Natural killer cell treated with Interleukin-12 subunit alpha and Interleukin-12 subunit beta and Interleukin-15 and Interleukin-18, amount 100 ng/mL, for 72 hours (primary cell): ENCODE measurements around the gene CD300E. TPM values are rescaled to one million over a fixed set of nuclear protein-coding genes. Genes with fewer than 3 reads are reported as not detected.
A peak's percentile ranks its signal among the peaks of the same experiment; 100 is the strongest.
"Not testable (repeated sequence)": the region's sequence is repeated elsewhere in the genome, so short reads cannot be mapped to it uniquely, and the experiment has no call there.

Experiments
- ATAC-seq, 2 donors: fragments of 150-1000 bp; cut with Tn5 transposase in 1 of 2; sonication (Bioruptor Pico), chemical (Tn5 transposase) in 1 of 2; 2 replicates each; pipeline ENCODE4 v1.10.0; 2021
- DNase-seq: peaks from one replicate; pipeline ENCODE4 v3.0.0; 2022; ENCODE audit warnings: low spot score
- H3K27ac Mint-ChIP-seq, 2 donors: 1 replicate in 1 of 2; 2 replicates in 1 of 2; pipeline ENCODE4 v1.8.0; 2022; ENCODE audit warnings: mixed read lengths in 2 of 2, mild to moderate bottlenecking in 1 of 2, moderate library complexity in 1 of 2
- H3K27me3 Mint-ChIP-seq, 2 donors: 1 replicate in 1 of 2; 2 replicates in 1 of 2; pipeline ENCODE4 v1.8.0; 2022; ENCODE audit warnings: mixed read lengths in 2 of 2
- H3K36me3 Mint-ChIP-seq: one replicate; pipeline ENCODE4 v1.8.0; 2022; ENCODE audit warnings: mixed read lengths
- H3K4me1 Mint-ChIP-seq, 2 donors: 1 replicate in 1 of 2; 2 replicates in 1 of 2; pipeline ENCODE4 v1.8.0; 2022; ENCODE audit warnings: low read depth in 2 of 2, mixed read lengths in 2 of 2, mild to moderate bottlenecking in 1 of 2
- H3K4me3 Mint-ChIP-seq: one replicate; pipeline ENCODE4 v1.8.0; 2022; ENCODE audit warnings: mixed read lengths
- H3K9me3 Mint-ChIP-seq: 2 replicates; pipeline ENCODE4 v1.8.0; 2022; ENCODE audit warnings: mixed read lengths
- total RNA-seq, 2 donors: library from RNA; stranded (reverse); gene quantifications; one replicate each; pipeline ENCODE4 v1.2.3, GENCODE V29; 2022

The CD300E gene
- total RNA-seq, 2 donors from 2014 or later: not detected

DNA sequence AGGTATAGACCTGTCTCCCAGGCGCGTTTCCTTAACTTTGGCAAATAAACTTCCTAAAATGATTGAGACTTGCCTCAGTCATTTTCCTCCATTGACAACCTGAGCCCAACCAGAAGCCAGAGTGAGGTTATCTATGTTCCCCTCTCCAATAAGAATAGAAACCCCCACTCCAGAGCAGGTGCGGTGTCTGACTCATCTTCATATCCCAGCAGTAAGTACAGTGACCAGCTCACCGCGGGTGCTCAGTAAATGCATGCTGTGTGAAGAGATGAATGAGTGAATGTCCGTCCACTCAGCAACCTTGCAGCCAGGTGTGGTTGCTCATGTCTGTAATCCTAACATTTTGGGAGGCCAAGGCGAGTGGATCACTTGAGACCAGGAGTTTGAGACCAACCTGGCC lies 19.5 kb upstream of the CD300E start:
- peaks cover 37 to 41% of the 10 kb centered on the region in 2 donors for H3K27me3 Mint-ChIP-seq
- DNase-seq: no peak
- H3K9me3 Mint-ChIP-seq: no peaks in the 10 kb centered on the region
- H3K4me3 Mint-ChIP-seq: no peak overlapping the region
- no peak for ATAC-seq
- H3K36me3 Mint-ChIP-seq: no peaks in the 10 kb centered on the region
- H3K27ac Mint-ChIP-seq: no peak overlapping the region
- peaks cover 19% of the 10 kb centered on the region in 2 donors for H3K4me1 Mint-ChIP-seq

DNA sequence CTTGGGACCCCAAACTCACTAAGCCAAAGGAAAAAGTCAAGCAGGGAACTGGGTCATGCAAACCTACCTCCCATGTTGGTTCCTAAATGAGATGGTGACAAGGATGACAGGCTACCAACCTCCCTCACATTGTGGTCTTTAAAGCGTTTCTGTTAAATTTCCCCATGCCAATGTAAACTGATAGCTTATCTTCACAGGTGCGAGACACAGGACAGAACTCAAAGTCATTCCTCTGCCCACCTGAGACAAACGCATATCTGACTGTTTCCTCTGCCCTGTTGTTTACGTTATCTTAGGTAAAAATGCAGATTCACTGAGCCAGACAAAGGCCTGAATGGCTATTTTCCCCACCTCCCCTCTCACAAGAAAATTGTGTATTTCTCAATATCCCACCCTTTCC lies 19.0 kb upstream of the CD300E start:
- Mint-ChIP-seq H3K9me3 (no peaks in the 10 kb centered on the region), H3K27me3 (peaks cover 37 to 41% of the 10 kb centered on the region in 2 donors), H3K4me3 (no peak overlapping the region), H3K4me1 (peaks cover 19% of the 10 kb centered on the region in 2 donors), H3K36me3 (no peaks in the 10 kb centered on the region), H3K27ac (no peak overlapping the region)
- DNase-seq: no peak
- ATAC-seq: no peak

DNA sequence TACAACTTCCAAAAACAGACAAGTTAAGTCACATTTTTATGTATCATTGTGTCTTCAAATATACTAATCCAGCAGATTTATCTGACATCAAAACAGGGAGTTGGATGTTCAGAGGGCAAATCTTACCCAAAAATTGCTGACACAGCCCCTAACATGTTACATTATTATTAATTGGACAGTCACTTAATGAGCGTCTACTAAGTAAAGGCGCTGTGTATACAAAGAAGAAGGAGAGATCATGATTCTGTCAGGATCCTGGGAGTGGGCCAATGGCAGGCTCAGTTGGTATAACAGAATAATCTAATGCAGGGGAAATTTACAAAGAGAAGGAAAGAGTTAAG lies 18.4 kb upstream of the CD300E start:
- ATAC-seq (no peak), DNase-seq (no peak)
- no peaks in the 10 kb centered on the region for H3K36me3 Mint-ChIP-seq
- H3K27ac Mint-ChIP-seq: peak overlapping the region in 1 of 2 donors; percentile 47
- peaks cover 19 to 22% of the 10 kb centered on the region in 2 donors for H3K4me1 Mint-ChIP-seq
- no peak overlapping the region for H3K4me3 Mint-ChIP-seq
- H3K9me3 Mint-ChIP-seq: no peaks in the 10 kb centered on the region
- H3K27me3 Mint-ChIP-seq: peaks cover 37 to 41% of the 10 kb centered on the region in 2 donors

DNA sequence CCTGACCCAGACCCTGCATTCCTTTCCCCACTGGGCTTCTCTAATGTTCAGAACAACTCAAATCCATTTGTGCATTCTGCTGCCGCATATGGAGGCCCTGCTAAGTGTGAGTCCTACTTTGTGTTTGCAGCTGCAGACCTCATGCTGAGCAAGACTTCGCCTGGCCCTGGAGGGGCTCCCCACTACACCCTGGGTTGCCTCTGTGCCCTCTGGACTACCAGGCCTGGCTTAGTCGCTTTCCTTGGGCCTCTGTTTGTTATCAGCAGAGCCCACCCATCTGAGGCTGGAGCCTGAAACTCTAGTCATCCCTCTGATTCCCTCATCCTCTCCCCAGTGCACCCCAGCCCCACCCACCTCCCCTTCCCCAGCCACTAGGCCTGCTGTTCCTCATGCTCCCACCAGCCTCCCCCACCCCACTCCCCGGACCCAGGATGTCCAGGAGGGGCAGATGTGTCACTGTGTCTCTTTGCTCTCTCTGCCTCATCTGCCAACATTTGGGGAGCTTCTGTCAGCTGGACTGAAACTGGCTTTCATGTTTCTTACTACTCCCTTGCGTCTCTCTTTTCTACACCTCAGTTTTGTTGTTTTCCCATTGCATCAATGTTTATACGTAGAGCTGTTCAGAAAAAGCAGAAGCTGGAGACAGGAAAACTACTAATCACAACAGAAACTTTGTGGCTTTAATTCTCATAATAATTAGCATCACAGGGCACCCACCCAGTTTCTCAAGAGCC lies 17.9 kb upstream of the CD300E start:
- Mint-ChIP-seq H3K4me1 (peaks cover 19 to 22% of the 10 kb centered on the region in 2 donors), H3K9me3 (no peaks in the 10 kb centered on the region), H3K27ac (peak overlapping the region in 1 of 2 donors; percentile 47), H3K4me3 (no peak overlapping the region), H3K36me3 (no peaks in the 10 kb centered on the region), H3K27me3 (peaks cover 37 to 41% of the 10 kb centered on the region in 2 donors)
- ATAC-seq (no peak), DNase-seq (no peak)

DNA sequence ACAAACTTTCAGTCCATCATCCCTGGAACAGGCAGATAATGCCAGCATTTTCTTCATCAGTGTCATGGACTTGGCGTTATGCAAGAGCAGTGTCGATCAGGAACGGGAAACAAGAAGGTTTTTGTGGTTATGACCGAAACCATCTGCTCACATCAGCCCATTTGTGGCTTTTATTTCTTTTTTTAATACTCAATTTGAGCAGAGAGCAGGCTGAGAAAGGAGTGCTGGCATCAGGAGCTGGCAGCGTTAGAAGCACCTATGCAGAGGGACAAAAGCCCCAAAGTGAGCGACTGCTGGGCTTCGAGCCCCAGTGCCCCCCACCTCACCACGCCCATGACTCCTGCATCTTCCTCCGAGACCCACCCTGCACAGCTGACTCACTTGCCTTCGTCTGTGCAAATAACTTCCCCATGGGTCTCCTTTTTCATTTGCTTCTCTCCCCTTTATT lies 16.2 kb upstream of the CD300E start:
- DNase-seq (no peak), ATAC-seq (peak; percentile 70 to 72)
- H3K9me3 Mint-ChIP-seq: no peaks in the 10 kb centered on the region
- H3K36me3 Mint-ChIP-seq: no peaks in the 10 kb centered on the region
- H3K4me3 Mint-ChIP-seq: peak overlapping the region; percentile 1
- H3K27me3 Mint-ChIP-seq: peaks cover 27 to 33% of the 10 kb centered on the region in 2 donors
- H3K4me1 Mint-ChIP-seq: peaks cover 17 to 19% of the 10 kb centered on the region in 2 donors
- no peak overlapping the region for H3K27ac Mint-ChIP-seq

DNA sequence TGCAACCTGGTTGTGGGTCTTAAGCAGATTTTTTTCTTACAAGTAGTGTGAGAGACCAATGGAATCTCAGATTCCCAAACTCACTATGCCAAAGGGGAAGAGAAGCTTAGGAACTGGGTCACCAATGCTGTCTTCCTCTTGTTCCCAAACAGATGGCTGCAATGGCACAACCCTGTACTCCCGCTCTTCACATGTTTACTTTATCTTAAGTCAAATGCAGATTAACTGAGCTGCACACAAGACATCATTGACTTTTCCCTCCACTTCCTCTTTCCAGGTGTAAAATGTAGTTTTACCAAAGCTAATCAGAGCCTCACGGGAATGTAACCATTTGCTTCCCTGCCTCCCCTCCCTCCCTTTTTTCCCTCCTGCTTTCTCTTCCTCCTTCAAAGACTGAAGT lies 14.4 kb upstream of the CD300E start:
- DNase-seq (no peak), ATAC-seq (no peak)
- Mint-ChIP-seq H3K4me1 (peaks cover 17 to 19% of the 10 kb centered on the region in 2 donors), H3K27me3 (peaks cover 17% of the 10 kb centered on the region in 2 donors), H3K4me3 (no peak overlapping the region), H3K36me3 (no peaks in the 10 kb centered on the region), H3K27ac (no peak overlapping the region), H3K9me3 (no peaks in the 10 kb centered on the region)

DNA sequence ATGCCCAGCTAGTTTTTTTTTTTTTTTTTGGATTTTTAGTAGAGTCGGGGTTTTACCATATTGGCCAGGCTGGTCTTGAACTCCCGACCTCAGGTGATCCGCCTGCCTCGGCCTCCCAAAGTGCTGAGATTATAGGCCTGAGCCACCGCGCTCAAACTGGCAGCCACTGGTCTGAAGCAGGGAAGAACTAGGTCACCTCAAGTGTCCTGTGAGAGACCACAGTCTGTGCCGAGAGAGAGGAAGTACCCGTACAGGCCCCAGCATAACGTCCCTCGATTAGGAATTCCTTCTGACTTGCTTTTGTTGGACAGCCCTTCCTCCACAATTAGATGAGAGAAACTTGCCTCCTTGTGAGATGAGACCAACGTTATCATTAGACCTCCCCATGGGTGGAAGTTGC lies 13.7 kb upstream of the CD300E start:
- no peaks in the 10 kb centered on the region for H3K36me3 Mint-ChIP-seq
- ATAC-seq (no peak), DNase-seq (no peak)
- no peak overlapping the region for H3K27ac Mint-ChIP-seq
- peaks cover 16% of the 10 kb centered on the region in 2 donors for H3K27me3 Mint-ChIP-seq
- H3K9me3 Mint-ChIP-seq: no peaks in the 10 kb centered on the region
- peaks cover 18 to 21% of the 10 kb centered on the region in 2 donors for H3K4me1 Mint-ChIP-seq
- H3K4me3 Mint-ChIP-seq: no peak overlapping the region

DNA sequence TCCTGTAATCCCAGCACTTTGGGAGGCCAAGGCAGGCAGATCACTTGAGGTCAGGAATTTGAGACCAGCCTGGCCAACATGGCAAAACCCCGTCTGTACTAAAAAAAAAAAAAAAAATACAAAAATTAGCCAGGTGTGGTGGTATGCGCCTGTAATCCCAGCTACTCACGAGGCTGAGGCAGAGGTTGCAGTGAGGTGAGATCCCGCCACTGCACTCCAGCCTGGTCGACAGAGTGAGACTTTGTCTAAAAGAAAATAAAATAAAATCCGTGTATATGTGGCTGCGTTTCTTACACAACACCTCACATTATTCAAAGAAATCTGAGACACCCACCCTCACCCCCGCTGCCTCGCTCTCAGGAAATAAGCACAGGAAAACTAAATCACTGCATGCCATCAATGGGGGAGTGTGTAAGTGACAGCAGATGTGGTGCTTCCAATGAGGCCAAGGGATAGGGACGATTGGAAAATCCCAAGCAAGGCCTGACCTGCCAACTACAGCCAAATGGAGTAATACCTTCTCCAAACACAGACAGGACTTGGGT lies 13.1 kb upstream of the CD300E start:
- not testable (repeated sequence) for ATAC-seq, H3K4me3 Mint-ChIP-seq, H3K36me3 Mint-ChIP-seq, H3K27ac Mint-ChIP-seq, H3K9me3 Mint-ChIP-seq, DNase-seq
- H3K4me1 Mint-ChIP-seq: peaks cover 18 to 19% of the 10 kb centered on the region in 2 donors
- peaks cover 14 to 16% of the 10 kb centered on the region in 2 donors for H3K27me3 Mint-ChIP-seq

DNA sequence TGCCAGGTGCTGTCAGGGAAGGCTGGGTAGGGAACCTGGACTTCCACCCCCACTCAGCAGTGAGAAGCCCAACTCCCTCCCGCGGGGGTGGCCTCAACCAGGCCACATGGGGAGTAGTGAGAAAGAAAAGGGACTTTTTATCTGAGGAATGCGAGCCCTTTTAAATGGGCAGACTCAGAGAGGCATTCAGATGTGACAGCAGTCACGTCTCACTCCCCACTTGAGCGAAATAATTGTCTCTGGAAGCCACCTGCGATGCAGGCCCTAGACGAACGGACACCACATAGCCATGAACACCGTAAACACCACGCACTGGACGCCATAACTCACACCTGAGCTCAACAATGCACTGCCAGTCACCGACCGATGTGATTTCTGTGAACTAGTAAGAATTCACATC lies 11.9 kb upstream of the CD300E start:
- H3K4me3 Mint-ChIP-seq: no peak overlapping the region

DNA sequence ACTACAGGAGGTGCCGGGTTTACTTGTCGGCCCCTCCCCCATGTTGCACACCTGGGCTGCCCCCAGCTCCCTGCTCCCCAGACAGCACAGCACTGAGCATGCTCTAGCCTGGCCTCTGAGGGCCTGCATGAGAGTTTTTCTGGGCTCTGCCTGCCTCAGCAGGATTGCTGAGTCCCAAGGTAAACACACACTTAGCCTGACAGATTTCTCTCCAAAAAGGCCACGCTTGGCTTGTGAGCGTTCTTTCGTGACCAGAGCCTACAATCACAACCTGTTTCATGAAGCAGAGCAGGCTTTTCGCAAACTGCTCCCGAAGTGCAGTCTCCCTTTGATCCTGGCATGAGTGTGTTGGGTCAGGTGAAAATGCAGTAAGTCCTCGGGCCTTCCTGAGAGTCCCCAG lies 9.8 kb upstream of the CD300E start:
- Mint-ChIP-seq H3K36me3 (no peaks in the 10 kb centered on the region), H3K27ac (no peak overlapping the region), H3K4me3 (no peak overlapping the region), H3K27me3 (peaks cover 23 to 32% of the 10 kb centered on the region in 2 donors), H3K9me3 (no peaks in the 10 kb centered on the region), H3K4me1 (peaks cover 6 to 8% of the 10 kb centered on the region in 2 donors)
- DNase-seq: no peak
- ATAC-seq: no peak

More for the DNA sequence above, 11.9 kb upstream of the CD300E start:
- Mint-ChIP-seq H3K4me1 (peaks cover 16 to 18% of the 10 kb centered on the region in 2 donors), H3K9me3 (no peaks in the 10 kb centered on the region), H3K27me3 (peaks cover 12 to 18% of the 10 kb centered on the region in 2 donors), H3K27ac (no peak overlapping the region), H3K36me3 (no peaks in the 10 kb centered on the region)
- DNase-seq (no peak), ATAC-seq (no peak)

DNA sequence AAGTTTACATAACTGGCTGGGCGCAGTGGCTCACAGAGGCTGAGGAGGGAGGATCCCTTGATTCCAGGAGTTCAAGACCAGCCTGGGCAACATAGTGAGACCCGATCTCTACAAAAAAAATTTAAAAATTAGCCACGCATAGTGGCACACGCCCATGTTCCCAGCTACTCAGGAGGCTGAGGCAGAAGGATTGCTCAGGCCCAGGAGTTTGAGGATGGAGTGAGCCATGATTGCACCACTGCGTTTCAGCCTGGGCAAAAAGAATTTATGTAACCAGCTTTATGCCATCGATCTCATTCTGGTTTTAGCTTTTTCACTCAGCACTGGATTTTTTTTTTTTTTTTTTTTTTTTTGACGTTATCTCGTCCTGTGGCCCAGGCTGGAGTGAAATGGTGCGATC lies 9.1 kb upstream of the CD300E start:
- DNase-seq (no peak), ATAC-seq (no peak)
- no peak overlapping the region for H3K27ac Mint-ChIP-seq
- no peak overlapping the region for H3K4me3 Mint-ChIP-seq
- peaks cover 6 to 8% of the 10 kb centered on the region in 2 donors for H3K4me1 Mint-ChIP-seq
- H3K9me3 Mint-ChIP-seq: no peaks in the 10 kb centered on the region
- H3K27me3 Mint-ChIP-seq: peaks cover 28 to 39% of the 10 kb centered on the region in 2 donors
- H3K36me3 Mint-ChIP-seq: no peaks in the 10 kb centered on the region

DNA sequence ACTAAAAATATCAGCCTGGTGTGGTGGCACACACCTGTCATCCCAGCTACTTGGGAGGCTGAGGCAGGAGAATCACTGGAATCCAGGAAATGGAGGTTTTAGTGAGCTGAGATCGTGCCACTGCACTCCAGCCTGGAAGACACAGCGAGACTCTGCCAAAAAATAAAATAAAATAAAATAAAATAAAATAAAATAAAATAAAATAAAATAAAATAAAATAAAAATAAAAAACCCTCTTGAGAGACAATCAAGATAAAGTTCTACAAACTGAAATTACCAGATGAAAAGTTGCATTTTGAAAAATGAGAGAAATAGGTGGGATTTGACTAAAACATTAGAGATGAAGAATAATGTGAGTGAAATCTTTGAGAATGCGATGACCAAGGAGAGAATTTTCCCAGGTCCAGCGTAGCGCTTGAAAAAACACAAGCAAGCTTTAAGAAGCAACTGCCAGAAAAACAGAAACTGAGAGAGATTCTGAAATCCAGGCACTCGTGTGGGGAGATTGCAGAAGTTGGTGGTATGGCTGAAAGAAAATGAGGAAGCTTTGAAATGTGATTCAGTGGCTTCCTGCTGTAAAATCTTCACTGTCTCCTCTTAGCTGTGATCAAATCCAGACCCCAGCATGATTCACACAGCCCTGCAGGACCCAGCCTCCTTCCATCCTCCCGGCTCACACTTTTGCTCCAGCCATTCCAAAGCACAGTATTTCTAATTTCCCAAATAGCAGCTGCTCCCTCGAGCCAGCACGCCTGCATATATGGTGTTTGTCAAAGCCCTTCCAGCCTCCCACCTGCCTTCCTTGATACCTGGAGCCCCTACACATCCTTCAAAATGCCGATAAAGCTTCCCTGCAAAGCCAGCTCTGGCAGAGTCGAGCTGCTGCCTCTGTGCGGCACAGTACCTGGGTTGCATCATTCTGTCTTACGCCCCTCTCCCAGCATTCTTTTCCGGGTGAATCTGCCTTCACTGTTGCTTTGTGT lies 8.2 kb upstream of the CD300E start:
- ATAC-seq (no peak), DNase-seq (no peak)
- Mint-ChIP-seq H3K27ac (no peak overlapping the region), H3K9me3 (no peaks in the 10 kb centered on the region), H3K36me3 (peaks cover 3% of the 10 kb centered on the region), H3K27me3 (peaks cover 31 to 43% of the 10 kb centered on the region in 2 donors), H3K4me3 (no peak overlapping the region), H3K4me1 (peaks cover 5 to 6% of the 10 kb centered on the region in 2 donors)

DNA sequence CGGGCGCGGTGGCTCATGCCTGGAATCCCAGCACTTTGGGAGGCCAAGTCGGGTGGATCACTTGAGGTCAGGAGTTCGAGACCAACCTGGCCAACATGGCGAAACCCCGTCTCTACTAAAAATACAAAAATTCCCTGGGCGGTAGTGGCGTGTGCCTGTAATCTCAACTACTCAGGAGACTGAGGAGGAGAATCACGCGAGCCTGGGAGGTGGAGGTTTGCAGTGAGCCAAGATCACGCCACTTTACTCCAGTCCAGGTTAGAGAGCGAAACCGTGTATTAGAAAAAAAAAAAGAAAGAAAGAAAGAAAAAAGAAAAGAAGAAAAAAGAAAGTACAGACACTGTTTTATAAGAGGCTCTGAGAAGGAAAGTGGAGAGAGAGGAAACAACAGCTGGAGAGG lies 6.7 kb upstream of the CD300E start:
- peaks cover 33 to 47% of the 10 kb centered on the region in 2 donors for H3K27me3 Mint-ChIP-seq
- H3K4me3 Mint-ChIP-seq, H3K27ac Mint-ChIP-seq, ATAC-seq, H3K9me3 Mint-ChIP-seq, DNase-seq, H3K4me1 Mint-ChIP-seq, H3K36me3 Mint-ChIP-seq: not testable (repeated sequence)
